Glutamatergic neuron (in vitro differentiated cells): ENCODE measurements around the gene AGPAT4. TPM values are rescaled to one million over a fixed set of nuclear protein-coding genes. Genes with fewer than 3 reads are reported as not detected.

Source experiments
- DNase-seq: peaks from one replicate; pipeline ENCODE4 v3.0.0; 2022
- H3K27ac Mint-ChIP-seq: one replicate; pipeline ENCODE4 v1.8.0; 2020; ENCODE audit warnings: mild to moderate bottlenecking, mixed read lengths, inconsistent platforms; ENCODE audit not compliant: unreplicated experiment
- H3K27me3 Mint-ChIP-seq: one replicate; pipeline ENCODE4 v1.8.0; 2020; ENCODE audit warnings: mild to moderate bottlenecking, moderate library complexity, mixed read lengths, inconsistent platforms; ENCODE audit not compliant: unreplicated experiment
- H3K36me3 Mint-ChIP-seq: one replicate; pipeline ENCODE4 v1.8.0; 2020; ENCODE audit warnings: mild to moderate bottlenecking, mixed read lengths, inconsistent platforms; ENCODE audit not compliant: unreplicated experiment
- H3K4me1 Mint-ChIP-seq: one replicate; pipeline ENCODE4 v1.8.0; 2020; ENCODE audit warnings: mild to moderate bottlenecking, low read depth, mixed read lengths, inconsistent platforms; ENCODE audit not compliant: unreplicated experiment
- H3K4me3 Mint-ChIP-seq: one replicate; pipeline ENCODE4 v1.8.0; 2020; ENCODE audit warnings: mild to moderate bottlenecking, mixed read lengths, inconsistent platforms; ENCODE audit not compliant: unreplicated experiment
- H3K9me3 Mint-ChIP-seq: one replicate; pipeline ENCODE4 v1.8.0; 2020; ENCODE audit warnings: mild to moderate bottlenecking, moderate library complexity, mixed read lengths, inconsistent platforms; ENCODE audit not compliant: unreplicated experiment
- total RNA-seq: library from RNA; stranded (reverse); fragmentation: NEBNext Ultra II Directional; extraction: Animal tissue kit (Norgen Biotek cat#: 25700); gene quantifications from one replicate; pipeline ENCODE4 v1.2.1, GENCODE V29; 2021; ENCODE audit not compliant: unreplicated experiment
- TF ChIP-seq, protein P1 (sequence below): fragments of 200-600 bp; sonication (generic); IDR thresholded peaks from one replicate; pipeline ENCODE4 v1.5.0; 2021; ENCODE audit not compliant: partially characterized antibody, unreplicated experiment

The AGPAT4 gene
- total RNA-seq, 1 donor from 2014 or later, result 90.2 TPM

DNA sequence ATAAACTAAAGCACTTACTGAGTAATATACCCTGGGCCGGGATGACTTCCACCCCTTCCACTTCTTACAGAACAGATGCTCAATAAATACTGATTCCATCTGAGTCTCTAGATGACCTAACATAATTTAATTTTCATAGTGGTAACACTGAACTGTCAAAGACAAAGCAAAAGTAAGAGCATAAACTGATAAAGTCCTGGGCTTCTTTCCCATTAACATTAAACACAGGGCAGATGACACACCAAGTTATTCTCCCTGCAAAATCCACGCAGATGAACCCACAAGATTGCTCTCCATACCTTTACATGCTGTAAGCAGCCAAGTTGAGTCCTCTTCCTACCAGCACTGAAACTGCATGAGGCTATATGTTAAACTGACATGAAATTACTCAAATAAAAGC, 27.1 kb downstream of the AGPAT4 start:
- Mint-ChIP-seq H3K4me1 (peaks cover 21% of the 10 kb centered on the region), H3K4me3 (no peak overlapping the region), H3K27ac (no peak overlapping the region), H3K27me3 (peaks cover 5% of the 10 kb centered on the region), H3K36me3 (no peaks in the 10 kb centered on the region), H3K9me3 (peaks cover 4% of the 10 kb centered on the region)
- no peak for DNase-seq
- TF ChIP-seq, protein P1, sequence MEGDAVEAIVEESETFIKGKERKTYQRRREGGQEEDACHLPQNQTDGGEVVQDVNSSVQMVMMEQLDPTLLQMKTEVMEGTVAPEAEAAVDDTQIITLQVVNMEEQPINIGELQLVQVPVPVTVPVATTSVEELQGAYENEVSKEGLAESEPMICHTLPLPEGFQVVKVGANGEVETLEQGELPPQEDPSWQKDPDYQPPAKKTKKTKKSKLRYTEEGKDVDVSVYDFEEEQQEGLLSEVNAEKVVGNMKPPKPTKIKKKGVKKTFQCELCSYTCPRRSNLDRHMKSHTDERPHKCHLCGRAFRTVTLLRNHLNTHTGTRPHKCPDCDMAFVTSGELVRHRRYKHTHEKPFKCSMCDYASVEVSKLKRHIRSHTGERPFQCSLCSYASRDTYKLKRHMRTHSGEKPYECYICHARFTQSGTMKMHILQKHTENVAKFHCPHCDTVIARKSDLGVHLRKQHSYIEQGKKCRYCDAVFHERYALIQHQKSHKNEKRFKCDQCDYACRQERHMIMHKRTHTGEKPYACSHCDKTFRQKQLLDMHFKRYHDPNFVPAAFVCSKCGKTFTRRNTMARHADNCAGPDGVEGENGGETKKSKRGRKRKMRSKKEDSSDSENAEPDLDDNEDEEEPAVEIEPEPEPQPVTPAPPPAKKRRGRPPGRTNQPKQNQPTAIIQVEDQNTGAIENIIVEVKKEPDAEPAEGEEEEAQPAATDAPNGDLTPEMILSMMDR, result no peak

DNA sequence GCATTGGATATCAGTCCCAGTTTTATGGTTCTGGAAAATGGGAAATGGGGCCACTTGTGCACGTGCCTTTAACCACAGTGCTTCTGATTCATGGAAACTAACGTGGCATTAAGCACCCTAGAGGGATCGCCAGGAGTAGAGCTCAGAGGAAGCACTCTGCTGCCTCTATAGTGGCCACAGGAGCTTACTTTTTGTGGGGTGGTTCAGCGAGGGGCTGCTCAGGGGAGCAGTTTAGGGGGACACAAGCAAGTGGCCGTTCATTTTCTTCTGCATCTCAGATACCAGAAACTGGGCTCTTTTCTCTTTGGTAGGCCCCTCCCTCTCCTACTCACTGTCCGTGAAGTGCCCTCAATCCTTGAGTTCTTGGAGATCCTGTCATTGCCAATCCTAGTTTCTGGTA, 28.5 kb downstream of the AGPAT4 start:
- H3K4me1 Mint-ChIP-seq, result peaks cover 21% of the 10 kb centered on the region
- DNase-seq, result no peak
- H3K27ac Mint-ChIP-seq, result no peak overlapping the region
- H3K36me3 Mint-ChIP-seq, result no peaks in the 10 kb centered on the region
- no peak overlapping the region for H3K4me3 Mint-ChIP-seq
- TF ChIP-seq, protein P1, result no peak
- peaks cover 4% of the 10 kb centered on the region for H3K9me3 Mint-ChIP-seq
- H3K27me3 Mint-ChIP-seq, result peaks cover 2% of the 10 kb centered on the region

DNA sequence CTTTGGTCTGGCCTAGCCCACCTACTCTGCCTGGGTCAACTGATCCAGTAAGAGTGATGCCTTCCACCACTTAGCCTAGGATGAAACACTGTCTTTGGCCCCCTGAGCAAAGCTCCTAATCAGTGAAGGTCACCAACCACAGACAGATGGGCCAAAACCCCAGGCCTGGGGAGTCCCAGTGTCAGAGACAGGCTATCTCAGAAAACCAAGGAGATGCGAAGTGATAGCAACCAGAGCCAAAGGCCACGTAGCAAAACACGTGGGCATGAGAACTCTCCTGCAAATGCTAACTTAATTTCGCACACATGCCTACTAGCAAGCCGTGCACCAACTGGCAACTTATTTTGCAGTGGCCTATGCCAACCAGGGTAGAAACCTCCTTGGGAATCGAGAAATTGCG, 29.1 kb downstream of the AGPAT4 start:
- H3K36me3 Mint-ChIP-seq, result no peaks in the 10 kb centered on the region
- H3K27me3 Mint-ChIP-seq, result no peaks in the 10 kb centered on the region

DNA sequence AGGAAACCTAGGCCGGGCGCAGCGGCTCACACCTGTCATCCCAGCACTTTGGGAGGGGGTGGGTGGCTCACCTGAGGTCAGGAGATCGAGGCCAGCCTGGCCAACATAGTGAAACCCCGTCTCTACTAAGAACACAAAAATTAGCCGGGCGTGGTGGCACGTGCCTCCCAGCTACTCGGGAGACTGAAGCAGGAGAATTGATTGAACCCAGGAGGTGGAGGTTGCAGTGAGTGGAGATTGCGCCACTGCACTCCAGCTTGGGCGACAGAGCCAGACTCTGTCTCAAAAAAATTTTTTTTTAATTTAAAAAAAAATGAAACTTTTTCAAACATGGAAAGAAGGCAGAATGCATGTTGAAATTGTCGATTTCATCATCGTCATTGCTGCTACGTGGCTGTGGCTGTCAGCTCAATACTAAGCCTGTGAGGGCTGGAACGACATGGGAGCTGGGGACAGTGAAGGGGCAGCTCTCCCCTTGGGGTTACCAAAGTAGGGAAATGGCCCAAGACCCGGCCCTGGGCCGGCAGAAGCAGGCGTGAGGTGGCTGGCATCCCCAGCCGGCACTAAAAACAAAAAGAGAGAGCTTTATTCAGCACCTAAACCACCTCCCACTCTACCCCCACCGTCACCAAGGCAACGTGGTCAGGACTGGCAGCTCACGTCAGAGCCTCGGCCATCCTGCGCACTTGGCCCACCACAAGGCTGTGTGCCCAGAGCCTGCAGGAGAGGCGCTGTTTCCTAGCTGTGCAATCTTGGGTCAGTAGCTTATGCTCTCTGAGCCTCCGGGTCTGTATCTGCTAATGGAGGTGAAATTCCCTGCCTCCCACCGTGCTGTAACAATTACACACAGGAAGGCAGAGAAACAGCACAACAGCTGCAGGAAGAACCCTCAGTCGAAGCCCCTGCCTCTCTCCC, 30.8 kb downstream of the AGPAT4 start:
- H3K9me3 Mint-ChIP-seq, result peaks cover 10% of the 10 kb centered on the region
- TF ChIP-seq, protein P1, result no peak
- no peak overlapping the region for H3K4me3 Mint-ChIP-seq
- peaks cover 40% of the 10 kb centered on the region for H3K4me1 Mint-ChIP-seq
- no peak overlapping the region for H3K27ac Mint-ChIP-seq
- peaks cover 3% of the 10 kb centered on the region for H3K27me3 Mint-ChIP-seq
- no peaks in the 10 kb centered on the region for H3K36me3 Mint-ChIP-seq
- DNase-seq, result no peak

More for the DNA sequence above, 29.1 kb downstream of the AGPAT4 start:
- peaks cover 4% of the 10 kb centered on the region for H3K9me3 Mint-ChIP-seq
- DNase-seq, result no peak
- TF ChIP-seq, protein P1, result no peak
- no peak overlapping the region for H3K4me3 Mint-ChIP-seq
- H3K27ac Mint-ChIP-seq, result no peak overlapping the region
- peaks cover 27% of the 10 kb centered on the region for H3K4me1 Mint-ChIP-seq

DNA sequence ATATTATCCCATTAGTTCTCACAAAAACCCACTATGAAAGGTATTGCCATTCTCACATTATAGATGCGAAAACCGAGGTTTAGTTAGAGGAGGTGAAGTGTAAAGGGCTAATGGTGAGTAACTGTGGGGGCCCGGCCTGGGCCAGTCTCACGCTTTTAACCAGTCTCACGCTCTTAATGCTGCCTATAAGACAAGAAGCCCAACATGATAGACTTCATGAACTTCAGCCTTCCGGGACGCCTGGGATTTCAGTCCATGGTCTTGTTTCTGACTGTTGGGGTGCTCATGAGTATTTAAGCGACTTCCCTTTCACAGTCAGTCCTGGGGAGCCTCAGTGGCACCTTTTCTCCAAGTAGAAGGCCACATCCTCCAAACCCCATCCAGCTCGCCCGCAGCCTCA, 31.7 kb downstream of the AGPAT4 start:
- Mint-ChIP-seq H3K27me3 (peaks cover 3% of the 10 kb centered on the region), H3K27ac (no peak overlapping the region), H3K9me3 (peaks cover 10% of the 10 kb centered on the region), H3K4me1 (peaks cover 43% of the 10 kb centered on the region), H3K4me3 (no peak overlapping the region), H3K36me3 (no peaks in the 10 kb centered on the region)
- TF ChIP-seq, protein P1, result no peak
- DNase-seq, result no peak
